Cortex of kidney (tissue), 1 donor: ENCODE measurements around the gene IRF8.
"Not testable (repeated sequence)": the region's sequence is repeated elsewhere in the genome, so short reads cannot be mapped to it uniquely, and the experiment has no call there.

ENCODE experiments used
- DNase-seq: peaks from one replicate; lab custom pipeline; 2025; lab: John Stamatoyannopoulos, UW

IRF8 gene

GRCh38 chr16:85935391-85935973, 36.5 kb downstream of the IRF8 start:
- DNase-seq, result no peak

DNA sequence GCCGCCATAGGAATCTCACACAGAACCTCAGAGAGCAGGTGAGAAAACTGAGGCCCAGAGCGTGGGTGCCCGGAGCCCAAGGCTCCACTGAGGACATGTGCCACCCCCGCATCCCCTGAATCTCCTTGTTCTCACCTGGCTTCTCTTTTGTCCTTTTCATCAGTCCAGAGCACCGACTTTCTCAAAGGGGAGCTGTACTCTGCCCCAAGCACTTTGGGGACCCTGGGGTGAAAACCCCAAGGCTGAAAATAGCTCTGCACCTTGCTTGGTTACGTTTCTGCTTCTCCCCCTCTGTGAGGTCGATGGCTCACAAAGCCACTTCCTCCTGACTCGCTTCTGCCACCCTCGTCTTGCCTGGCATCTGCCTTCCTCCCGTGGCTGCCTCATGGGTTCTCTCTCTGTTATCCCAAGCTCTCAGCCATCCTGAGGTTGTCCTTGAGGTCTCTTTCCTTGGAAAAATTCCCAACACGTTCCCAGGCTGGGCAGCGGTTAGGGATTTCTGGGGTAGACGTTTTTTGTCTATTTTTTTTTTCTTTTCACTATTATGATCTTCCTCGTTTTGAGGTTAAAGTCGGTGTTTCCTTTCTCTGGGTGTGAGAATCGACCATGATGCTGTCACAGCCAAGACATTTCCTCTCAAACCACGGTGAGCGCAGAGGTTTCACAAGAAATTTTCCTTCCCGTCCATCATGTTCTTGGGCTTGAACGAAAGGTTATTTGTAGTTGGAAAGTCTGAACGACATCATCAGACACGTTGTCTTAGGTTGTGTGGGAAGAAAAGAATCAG, 37.2 kb downstream of the IRF8 start:
- DNase-seq, result no peak

GRCh38 chr16:85936816-85937215, 37.9 kb downstream of the IRF8 start:
- no peak for DNase-seq

DNA sequence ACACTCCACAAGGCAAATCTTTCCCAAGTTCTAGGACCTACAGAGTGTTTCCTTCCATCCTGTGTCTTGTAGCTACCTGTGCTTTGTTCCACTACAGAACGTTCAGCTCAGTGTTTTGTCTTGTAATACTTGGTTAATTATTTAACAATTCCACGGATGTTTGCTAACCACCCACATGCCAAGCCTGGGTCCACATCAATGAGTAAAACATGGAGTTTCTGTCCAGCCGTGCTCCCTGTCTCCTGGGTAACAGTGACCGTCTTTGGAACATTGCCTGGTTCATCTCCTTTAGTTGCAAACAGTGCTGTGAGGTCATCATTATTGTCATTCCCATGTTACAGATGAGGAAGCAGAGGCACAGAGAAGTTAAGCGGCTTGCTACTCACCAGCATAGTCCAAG, 41.3 kb downstream of the IRF8 start:
- no peak for DNase-seq

GRCh38 chr16:85941863-85942644, 43.1 kb downstream of the IRF8 start:
- no peak for DNase-seq

DNA sequence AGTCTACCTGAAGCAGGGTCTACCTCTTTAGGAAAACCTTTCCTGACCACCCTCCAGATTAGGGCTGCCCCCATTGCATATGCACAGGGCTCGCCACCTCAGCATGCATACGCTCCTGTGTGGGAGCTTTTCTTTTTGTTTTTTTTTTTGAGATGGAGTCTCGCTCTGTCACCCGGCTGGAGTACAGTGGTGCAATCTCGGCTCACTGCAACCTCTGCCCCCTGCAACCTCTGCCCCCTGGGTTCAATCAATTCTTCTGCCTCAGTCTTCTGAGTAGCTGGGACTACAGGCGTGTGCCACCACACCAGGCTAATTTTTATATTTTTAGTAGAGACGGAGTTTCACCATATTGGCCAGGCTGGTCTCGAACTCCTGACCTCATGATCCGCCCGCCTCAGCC, 43.7 kb downstream of the IRF8 start:
- DNase-seq, result not testable (repeated sequence)

DNA sequence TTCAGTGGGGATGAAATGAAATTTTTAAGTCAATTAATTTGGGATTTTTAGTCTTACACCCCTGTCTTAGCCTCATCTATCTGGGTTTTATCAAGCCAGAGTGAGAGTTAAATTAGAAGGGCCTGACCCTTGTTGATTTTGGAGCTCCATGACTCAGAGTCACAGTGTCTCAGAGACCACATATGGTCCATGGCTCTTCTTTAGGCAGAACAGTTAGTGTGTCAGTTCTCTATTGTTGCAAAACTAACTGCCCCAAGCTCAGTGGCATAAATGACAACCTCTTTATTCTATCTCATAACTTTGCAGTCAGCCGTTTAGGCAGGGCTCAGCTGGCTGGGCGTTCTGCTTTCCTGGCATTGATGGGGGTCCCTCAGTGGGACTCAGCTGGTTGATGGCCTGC, 44.7 kb downstream of the IRF8 start:
- no peak for DNase-seq

GRCh38 chr16:85944572-85945423, 45.8 kb downstream of the IRF8 start:
- no peak for DNase-seq

- DNase-seq, result no peak
Observed at GRCh38 chr16:85945424-85945751, 46.4 kb downstream of the IRF8 start.

DNA sequence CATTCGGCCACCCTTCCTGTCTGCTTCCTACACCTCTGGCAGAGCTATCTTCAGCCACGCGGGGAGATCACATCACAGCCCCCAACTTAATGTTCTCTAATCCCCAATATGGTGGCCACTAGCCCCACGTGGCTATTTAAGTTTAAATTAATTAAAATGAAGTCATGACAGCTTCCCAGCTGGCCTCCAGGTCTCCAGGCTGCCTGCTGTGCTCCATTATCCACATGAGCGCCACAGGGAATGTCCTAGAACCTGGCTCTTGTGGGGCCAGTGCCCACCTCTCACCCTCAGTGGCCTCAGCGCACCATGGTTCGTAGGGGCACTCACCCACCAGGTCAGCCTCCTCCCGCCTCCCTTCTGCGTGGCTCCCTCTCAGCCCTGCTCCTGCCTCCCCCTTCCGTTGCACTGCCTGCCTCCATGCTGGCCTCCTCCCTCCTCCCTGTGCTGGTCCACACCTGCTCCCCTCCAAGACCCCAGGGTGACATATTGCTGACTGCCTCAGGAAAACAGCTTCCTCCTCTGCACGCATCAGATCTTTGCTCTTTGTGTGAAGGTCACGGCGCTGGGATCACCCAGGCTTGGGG, 47.7 kb downstream of the IRF8 start:
- DNase-seq, result no peak

DNA sequence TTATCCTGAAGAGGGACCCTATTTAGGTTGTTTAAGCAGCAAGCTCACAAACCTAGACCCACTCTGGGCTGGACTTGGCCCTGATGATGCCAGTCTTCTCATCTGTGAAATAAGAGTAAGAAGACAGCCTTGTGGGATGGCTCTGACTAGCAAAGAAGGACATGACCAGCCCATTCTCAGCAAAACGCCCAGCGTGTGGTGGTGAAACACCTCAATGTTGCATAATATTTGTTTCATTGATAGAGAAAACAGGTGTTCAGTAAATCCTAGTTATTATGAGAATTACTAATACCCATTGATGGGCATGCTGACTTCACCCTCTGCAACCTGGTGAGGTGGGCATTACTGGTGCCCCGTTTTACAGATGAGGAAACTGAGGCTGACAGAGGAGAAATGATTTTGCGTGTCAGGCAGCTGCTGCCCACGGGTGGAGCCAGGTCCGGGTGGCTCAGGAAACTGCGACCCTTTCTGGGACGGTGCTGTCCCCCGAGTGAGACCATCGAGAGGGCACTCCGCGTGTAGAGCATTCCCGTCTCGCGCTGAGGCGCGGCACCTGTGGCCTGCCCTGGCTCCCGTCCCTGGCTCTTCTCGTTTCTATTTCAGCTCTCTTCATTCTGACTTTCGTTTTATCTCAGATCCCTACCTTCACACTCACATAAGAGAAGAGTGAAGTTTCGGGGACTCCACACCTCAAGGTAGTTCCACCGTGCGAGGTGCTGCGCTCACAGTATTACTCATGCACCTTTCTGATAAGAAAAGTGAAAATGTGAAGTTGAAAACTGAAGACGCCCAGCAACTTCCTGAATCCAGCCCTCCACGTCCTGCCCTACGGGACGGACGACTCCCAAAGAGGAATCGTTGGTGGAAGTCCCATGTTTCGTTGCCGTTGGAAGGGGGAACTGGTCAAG, 48.5 kb downstream of the IRF8 start:
- no peak for DNase-seq

DNA sequence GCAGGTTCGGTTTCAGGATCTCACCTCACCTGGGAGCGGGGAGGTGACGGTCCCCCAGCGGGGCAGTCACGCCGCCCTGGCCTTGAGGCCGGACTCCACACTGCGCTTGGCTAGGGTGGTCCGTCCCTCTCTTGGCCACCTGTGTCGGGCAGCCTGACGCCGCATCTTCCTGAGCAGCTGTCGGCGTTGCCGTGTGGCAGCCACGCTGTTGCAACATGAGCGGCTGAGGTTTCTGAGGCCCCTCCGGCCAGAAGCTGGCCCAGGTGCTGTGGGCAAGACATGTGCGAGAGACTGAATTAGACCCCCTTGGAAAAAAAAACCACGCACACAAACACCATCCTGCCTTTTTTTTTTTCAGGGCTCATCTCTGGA, 49.2 kb downstream of the IRF8 start:
- DNase-seq, result no peak

GRCh38 chr16:85948616-85949265, 49.8 kb downstream of the IRF8 start:
- no peak for DNase-seq

GRCh38 chr16:85950136-85950918, 51.4 kb downstream of the IRF8 start:
- DNase-seq, result no peak

DNA sequence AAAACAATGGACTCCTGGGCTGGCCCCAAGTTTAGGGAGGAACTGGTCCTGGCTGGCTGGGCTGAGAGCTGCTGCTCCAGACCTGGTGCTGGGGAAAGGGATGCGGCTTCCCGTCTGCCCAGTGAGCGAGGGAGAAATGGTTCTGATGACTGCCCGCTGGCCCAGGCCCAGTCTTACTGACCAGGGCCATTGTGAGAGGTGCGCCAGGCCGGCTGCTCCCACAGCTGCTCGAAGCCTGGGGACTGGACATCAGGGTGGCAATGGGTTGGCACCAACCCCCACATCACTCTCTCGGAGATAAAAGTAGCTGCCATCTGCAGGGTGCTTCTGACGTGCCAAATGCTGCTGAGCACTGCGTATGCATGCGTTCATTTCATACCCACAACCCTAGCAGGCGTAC, 53.2 kb downstream of the IRF8 start:
- DNase-seq, result no peak

GRCh38 chr16:85952811-85953210, 53.8 kb downstream of the IRF8 start:
- DNase-seq, result no peak

DNA sequence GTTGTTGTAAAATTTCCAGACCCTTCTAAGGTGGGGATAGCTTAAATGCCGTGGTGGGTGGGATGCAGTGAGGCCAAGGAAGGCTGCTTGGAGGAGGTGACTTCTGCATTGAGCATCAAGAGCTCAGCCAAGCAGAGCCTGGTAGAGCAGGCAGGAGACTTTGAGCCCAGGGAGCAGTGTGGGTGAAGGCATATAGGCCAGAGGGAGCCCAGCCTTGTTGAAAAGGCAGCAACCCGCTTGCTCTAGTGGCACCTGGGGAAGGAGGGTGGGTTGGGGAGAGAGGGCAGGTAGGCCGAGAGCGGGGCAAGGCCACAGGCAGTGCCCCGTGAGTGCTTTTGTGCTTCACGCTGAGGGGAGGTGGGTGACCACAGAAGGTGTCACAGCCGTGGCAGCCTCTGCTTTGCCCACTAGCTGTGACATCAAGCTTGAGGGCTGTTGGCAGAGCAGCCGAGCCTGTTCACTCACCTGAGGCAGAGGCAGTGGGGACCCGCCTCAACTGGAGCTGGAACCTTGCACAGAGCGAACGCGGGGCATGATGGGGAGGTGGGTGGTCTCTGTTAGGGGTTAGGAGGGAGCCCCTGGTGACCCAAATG, 56.1 kb downstream of the IRF8 start:
- DNase-seq, result no peak

GRCh38 chr16:85955566-85955965, 56.6 kb downstream of the IRF8 start:
- no peak for DNase-seq

DNA sequence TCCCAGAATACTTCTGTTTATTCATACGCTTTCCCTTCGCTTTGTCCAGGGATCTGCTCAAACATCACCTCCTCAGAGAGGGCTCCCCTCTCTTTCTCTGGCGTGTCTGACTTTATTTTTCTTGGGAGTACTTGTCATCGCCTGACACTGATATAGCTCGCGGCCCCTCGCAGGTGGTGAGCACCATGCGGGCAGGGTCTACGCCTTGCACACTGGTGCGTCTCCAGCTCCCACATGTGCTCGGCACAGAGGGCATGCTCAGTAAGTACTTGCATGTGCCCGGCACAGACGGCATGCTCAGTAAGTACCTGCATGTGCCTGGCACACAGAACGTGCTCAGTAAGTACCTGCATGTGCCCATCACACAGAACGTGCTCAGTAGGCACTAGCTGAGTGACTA, 57.5 kb downstream of the IRF8 start:
- no peak for DNase-seq
